ENCODE results near the gene SPTBN1. TPM values are rescaled to one million over a fixed set of nuclear protein-coding genes. Genes with fewer than 3 reads are reported as not detected.

Gene SPTBN1
- total and polyA plus RNA-seq, 2 of the 13 experiments (the other 11 are each of a cell fraction or from before 2014, with no cell fraction given), result 123 to 299 TPM

- TF ChIP-seq ZNF512B (CRISPR knock-in tag; IDR thresholded peaks at IDR 0.05; ENCODE audit: borderline replicate concordance) (no peak), ZNF10 (CRISPR knock-in tag; IDR thresholded peaks at IDR 0.05; ENCODE audit: borderline replicate concordance, low read depth) (no peak), ZNF816 (CRISPR knock-in tag; IDR thresholded peaks at IDR 0.05; ENCODE audit: borderline replicate concordance) (no peak), ZBTB37 (CRISPR knock-in tag; IDR thresholded peaks at IDR 0.05) (no peak), ZNF136 (CRISPR knock-in tag; IDR thresholded peaks at IDR 0.05; ENCODE audit: low read depth) (no peak; the same call in 1 of the 2 replicates), ZSCAN30 (CRISPR knock-in tag; IDR thresholded peaks at IDR 0.05) (no peak), ZNF275 (CRISPR knock-in tag; IDR thresholded peaks at IDR 0.05; ENCODE audit: borderline replicate concordance) (no peak), REL (CRISPR knock-in tag; conservative IDR thresholded peaks at IDR 0.05) (no peak), TOPORS (CRISPR knock-in tag; IDR thresholded peaks at IDR 0.05) (no peak), ZNF747 (CRISPR knock-in tag; IDR thresholded peaks at IDR 0.05; ENCODE audit: borderline replicate concordance) (peak; percentile 38; the same call in 1 of the 2 replicates), NKX3-1 (CRISPR knock-in tag; IDR thresholded peaks at IDR 0.05) (0 out of 2 replicates have a peak, but pooled peaks have one; percentile 32), TFDP2 (CRISPR knock-in tag; IDR thresholded peaks at IDR 0.05) (peak; percentile 58), ZNF556 (CRISPR knock-in tag; IDR thresholded peaks at IDR 0.05; ENCODE audit: borderline replicate concordance) (0 out of 2 replicates have a peak, but pooled peaks have one; percentile 31), ZNF343 (CRISPR knock-in tag; IDR thresholded peaks at IDR 0.05) (no peak), RARA (CRISPR knock-in tag; IDR thresholded peaks at IDR 0.05) (peak; percentile 93), ZNF724P (CRISPR knock-in tag; IDR thresholded peaks at IDR 0.05; ENCODE audit: borderline replicate concordance) (no peak), NR0B2 (CRISPR knock-in tag; IDR thresholded peaks at IDR 0.05) (no peak), ZNF615 (CRISPR knock-in tag; IDR thresholded peaks at IDR 0.05; ENCODE audit: borderline replicate concordance) (no peak), ZSCAN9 (CRISPR knock-in tag; IDR thresholded peaks at IDR 0.05; ENCODE audit: borderline replicate concordance) (no peak; the same call in 1 of the 2 replicates), CCAR2 (optimal IDR thresholded peaks at IDR 0.05; ENCODE audit: low read depth, low read length) (no peak), FOXP1 (IDR thresholded peaks at IDR 0.05) (no peak), FOXP1 (CRISPR knock-in tag; IDR thresholded peaks at IDR 0.05) (peak; percentile 65; the same call in 1 of the 2 replicates), KDM5A (IDR thresholded peaks at IDR 0.05; ENCODE audit: borderline replicate concordance, low read length) (no peak)
Observed at GRCh38 chr2:54666634-54667265, 210.6 kb downstream of the SPTBN1 start (continued).
